ENCODE data around the gene BAIAP2L2.

GRCh38 chr22:38074181-38075104 lies 36.0 kb downstream of the BAIAP2L2 start:
- TF ChIP-seq SMC3 (IDR thresholded peaks at IDR 0.05) (no peak), POLR2A (IDR thresholded peaks at IDR 0.05; ENCODE audit: low read length) (no peak), RFX5 (IDR thresholded peaks at IDR 0.05) (no peak), CHD2 (IDR thresholded peaks at IDR 0.05; ENCODE audit: low read length, partially characterized antibody) (no peak), CTCF (IDR thresholded peaks at IDR 0.05) (no peak)
- TF ChIP-seq, protein P1, sequence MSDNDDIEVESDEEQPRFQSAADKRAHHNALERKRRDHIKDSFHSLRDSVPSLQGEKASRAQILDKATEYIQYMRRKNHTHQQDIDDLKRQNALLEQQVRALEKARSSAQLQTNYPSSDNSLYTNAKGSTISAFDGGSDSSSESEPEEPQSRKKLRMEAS (IDR thresholded peaks at IDR 0.05): no peak
- TF ChIP-seq, protein P2, sequence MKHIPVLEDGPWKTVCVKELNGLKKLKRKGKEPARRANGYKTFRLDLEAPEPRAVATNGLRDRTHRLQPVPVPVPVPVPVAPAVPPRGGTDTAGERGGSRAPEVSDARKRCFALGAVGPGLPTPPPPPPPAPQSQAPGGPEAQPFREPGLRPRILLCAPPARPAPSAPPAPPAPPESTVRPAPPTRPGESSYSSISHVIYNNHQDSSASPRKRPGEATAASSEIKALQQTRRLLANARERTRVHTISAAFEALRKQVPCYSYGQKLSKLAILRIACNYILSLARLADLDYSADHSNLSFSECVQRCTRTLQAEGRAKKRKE (CRISPR knock-in tag; IDR thresholded peaks at IDR 0.05; ENCODE audit: low read depth): no peak

Data from A549 (cell line).